RWPE1 (cell line): ENCODE results near the gene ECD.
"Not testable (repeated sequence)": the region's sequence is repeated elsewhere in the genome, so short reads cannot be mapped to it uniquely, and the experiment has no call there.

Experiments used
- CTCF ChIA-PET: fragments of 350-600 bp; sonication (Branson Sonifier 250); formaldehyde crosslinking; extraction: SDS; loops from one replicate; lab custom pipeline; 2021; lab: Yijun Ruan, JAX
- POLR2A ChIA-PET: fragments of 400-600 bp; formaldehyde crosslinking; extraction: SDS; loops from one replicate; lab custom pipeline; 2020; ENCODE audit warnings: antibody characterized with exemption; ENCODE audit not compliant: low non-redundant PET; lab: Yijun Ruan, JAX
- DNase-seq: peaks from one replicate; pipeline ENCODE4 v3.0.0; 2012; ENCODE audit warnings: low spot score
- H3K27ac ChIP-seq: fragments of 450-650 bp; 2 replicates; pipeline ENCODE4 v1.5.1; 2017
- TF ChIP-seq, protein P1 (sequence below): fragments of 450-650 bp; conservative IDR thresholded peaks from 2 replicates; pipeline ENCODE4 v1.5.1; 2017; ENCODE audit warnings: low read depth, mild to moderate bottlenecking

Gene ECD

GRCh38 chr10:73152009-73152408 lies 15.8 kb downstream of the ECD start:
- TF ChIP-seq, protein P1, sequence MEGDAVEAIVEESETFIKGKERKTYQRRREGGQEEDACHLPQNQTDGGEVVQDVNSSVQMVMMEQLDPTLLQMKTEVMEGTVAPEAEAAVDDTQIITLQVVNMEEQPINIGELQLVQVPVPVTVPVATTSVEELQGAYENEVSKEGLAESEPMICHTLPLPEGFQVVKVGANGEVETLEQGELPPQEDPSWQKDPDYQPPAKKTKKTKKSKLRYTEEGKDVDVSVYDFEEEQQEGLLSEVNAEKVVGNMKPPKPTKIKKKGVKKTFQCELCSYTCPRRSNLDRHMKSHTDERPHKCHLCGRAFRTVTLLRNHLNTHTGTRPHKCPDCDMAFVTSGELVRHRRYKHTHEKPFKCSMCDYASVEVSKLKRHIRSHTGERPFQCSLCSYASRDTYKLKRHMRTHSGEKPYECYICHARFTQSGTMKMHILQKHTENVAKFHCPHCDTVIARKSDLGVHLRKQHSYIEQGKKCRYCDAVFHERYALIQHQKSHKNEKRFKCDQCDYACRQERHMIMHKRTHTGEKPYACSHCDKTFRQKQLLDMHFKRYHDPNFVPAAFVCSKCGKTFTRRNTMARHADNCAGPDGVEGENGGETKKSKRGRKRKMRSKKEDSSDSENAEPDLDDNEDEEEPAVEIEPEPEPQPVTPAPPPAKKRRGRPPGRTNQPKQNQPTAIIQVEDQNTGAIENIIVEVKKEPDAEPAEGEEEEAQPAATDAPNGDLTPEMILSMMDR = no peak
- POLR2A ChIA-PET = no interaction called here
- DNase-seq = no peak
- H3K27ac ChIP-seq = no peak overlapping the region
- CTCF ChIA-PET = interaction anchor here (0.6 kb wide), 2 partner anchors 603 to 1113 kb away, joined by 4 read pairs; no protein-coding TSS in a partner anchor

DNA sequence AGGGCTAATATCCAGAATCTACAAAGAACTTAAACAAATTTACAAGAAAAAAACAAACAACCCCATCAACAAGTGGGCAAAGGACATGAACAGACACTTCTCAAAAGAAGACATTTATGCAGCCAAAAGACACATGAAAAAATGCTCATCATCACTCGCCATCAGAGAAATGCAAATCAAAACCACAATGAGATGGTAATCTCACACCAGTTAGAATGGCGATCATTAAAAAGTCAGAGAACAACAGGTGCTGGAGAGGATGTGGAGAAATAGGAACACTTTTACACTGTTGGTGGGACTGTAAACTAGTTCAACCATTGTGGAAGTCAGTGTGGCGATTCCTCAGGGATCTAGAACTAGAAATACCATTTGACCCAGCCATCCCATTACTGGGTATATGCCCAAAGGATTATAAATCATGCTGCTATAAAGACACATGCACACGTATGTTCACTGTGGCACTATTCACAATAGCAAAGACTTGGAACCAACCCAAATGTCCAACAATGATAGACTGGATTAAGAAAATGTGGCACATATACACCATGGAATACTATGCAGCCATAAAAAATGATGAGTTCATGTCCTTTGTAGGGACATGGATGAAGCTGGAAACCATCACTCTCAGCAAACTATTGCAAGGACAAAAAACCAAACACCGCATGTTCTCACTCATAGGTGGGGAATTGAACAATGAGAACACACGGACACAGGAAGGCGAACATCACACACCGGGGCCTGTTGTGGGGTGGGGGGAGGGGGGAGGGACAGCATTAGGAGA lies 17.0 kb downstream of the ECD start:
- POLR2A ChIA-PET, DNase-seq, H3K27ac ChIP-seq: not testable (repeated sequence)
- CTCF ChIA-PET = interaction anchor here (1.0 kb wide), 1 partner anchor 8 kb away, joined by 3 read pairs; no protein-coding TSS in a partner anchor

DNA sequence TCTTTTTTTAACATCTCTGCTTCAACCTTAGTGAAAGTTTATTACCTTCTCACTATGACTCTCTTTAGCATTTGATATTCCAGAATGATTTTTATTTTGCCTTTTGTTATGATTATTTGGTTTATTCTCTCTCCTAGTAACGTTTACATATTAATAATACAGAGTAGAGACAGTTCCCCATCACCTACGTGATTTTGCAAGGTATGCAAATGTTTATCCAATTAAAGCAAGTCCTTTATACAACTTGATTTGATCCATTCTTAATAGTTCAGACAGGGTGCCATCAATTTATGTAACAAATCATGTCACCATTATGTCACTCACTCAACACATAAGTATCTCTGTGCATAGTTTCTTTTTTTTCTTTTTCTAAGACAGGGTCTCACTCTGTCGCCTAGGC lies 26.2 kb downstream of the ECD start:
- no peak for DNase-seq
- CTCF ChIA-PET = no interaction called here
- no peak overlapping the region for H3K27ac ChIP-seq
- TF ChIP-seq, protein P1 = no peak
- POLR2A ChIA-PET = no interaction called here

DNA sequence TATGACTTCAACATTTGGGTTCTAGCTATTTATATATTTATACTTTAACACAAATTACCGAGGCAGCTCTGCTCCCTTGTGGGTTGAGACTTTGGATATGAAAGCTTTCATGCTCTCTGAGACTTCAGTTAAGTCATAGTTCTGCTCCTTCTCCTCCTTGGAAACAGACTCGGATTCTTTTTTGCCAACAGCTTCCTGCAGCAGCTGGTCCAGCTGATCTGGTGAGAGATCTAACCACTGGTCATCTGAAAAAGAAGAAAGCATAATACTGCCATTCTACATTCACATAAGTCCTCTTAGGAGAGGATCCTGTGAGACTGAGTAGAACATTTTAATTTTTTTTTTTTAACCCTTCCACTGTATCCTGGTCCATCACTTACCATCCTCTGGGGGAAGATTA lies 28.6 kb downstream of the ECD start:
- H3K27ac ChIP-seq = no peak overlapping the region
- POLR2A ChIA-PET = interaction anchor here (0.7 kb wide), 1 partner anchor 28 kb away, joined by 3 read pairs; no protein-coding TSS in a partner anchor
- TF ChIP-seq, protein P1 = no peak
- DNase-seq = no peak
- CTCF ChIA-PET = interaction anchor here (0.6 to 0.9 kb wide), 2 partner anchors 44 to 446 kb away, joined by 4 to 5 read pairs; no protein-coding TSS in a partner anchor

- no peak overlapping the region for H3K27ac ChIP-seq
- TF ChIP-seq, protein P1 = no peak
- POLR2A ChIA-PET = no interaction called here
- CTCF ChIA-PET = interaction anchor here (0.6 to 1.6 kb wide), 3 partner anchors 22 to 860 kb away, joined by 3 to 7 read pairs (median 3); no protein-coding TSS in a partner anchor
- no peak for DNase-seq
Observed at GRCh38 chr10:73136627-73137026, 31.2 kb downstream of the ECD start.

GRCh38 chr10:73134727-73135126 lies 33.1 kb downstream of the ECD start:
- POLR2A ChIA-PET = no interaction called here
- TF ChIP-seq, protein P1 = no peak
- DNase-seq = no peak
- CTCF ChIA-PET = no interaction called here
- H3K27ac ChIP-seq = no peak overlapping the region
